ENCODE results near the gene KRT14. TPM values are rescaled to one million over a fixed set of nuclear protein-coding genes. Genes with fewer than 3 reads are reported as not detected.

The KRT14 gene
- total RNA-seq, 2 donors from 2014 or later, result 2.3 TPM; not detected in 1

DNA sequence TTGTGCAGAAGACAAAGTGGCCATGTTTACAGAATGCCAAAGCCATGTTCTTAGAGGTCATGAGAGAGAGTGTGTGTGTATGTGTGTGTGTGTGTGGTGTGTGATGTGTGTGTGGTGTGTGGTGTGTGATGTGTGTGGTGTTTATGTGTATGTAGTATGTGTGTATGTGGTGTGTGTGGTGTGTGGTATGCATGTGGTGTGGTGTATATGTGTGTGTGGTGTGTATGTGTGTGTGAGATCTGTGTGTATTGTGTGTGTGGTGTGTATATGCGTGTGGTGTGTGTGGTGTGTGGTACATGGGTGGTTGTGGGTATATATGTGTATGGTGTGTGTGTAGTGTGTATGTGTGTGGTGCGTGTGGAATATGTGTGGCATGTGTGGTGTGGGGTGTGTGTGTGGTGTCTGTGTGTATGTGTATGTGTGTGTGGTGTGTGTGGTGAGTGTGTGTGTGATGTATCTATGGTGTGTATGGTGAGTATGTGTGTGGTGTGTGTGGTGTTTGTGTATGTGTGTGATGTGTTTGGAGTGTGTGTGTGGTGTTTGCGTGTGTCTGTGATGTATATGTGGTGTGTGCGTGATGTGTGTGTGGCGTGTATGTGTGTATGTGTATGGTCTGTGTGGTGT, 45.9 kb upstream of the KRT14 start:
- Histone ChIP-seq H3K9me3 (no peaks in the 10 kb centered on the region), H3K4me3 (no peak overlapping the region), H3K4me1 (peaks cover 14% of the 10 kb centered on the region), H3K36me3 (replicated peaks in 1 of 2; ENCODE audit: insufficient read depth in 1 of 2, low read depth in 2 of 2) (no peaks in the 10 kb centered on the region), H3K27me3 (no peaks in the 10 kb centered on the region), H3K27ac (no peak overlapping the region)
- TF ChIP-seq POLR2A (IDR thresholded peaks at IDR 0.05) (no peak), CTCF (IDR thresholded peaks at IDR 0.05) (no peak)
- intact Hi-C loops (cut with DNase I), result no loop called here
- WGBS, 2 donors, result 57 to 64% methylated on average over 5 of the region's 5 CpGs
- ATAC-seq (no peak), DNase-seq (no peak)

GRCh38 chr17:41631898-41632285, 45.2 kb upstream of the KRT14 start:
- Histone ChIP-seq H3K36me3 (replicated peaks in 1 of 2; ENCODE audit: insufficient read depth in 1 of 2, low read depth in 2 of 2) (no peaks in the 10 kb centered on the region), H3K4me1 (peaks cover 14% of the 10 kb centered on the region), H3K9me3 (no peaks in the 10 kb centered on the region), H3K27ac (no peak overlapping the region), H3K4me3 (no peak overlapping the region), H3K27me3 (no peaks in the 10 kb centered on the region)
- intact Hi-C loops (cut with DNase I), result no loop called here
- DNase-seq (no peak), ATAC-seq (no peak)
- 81 to 87% methylated on average over 4 to 15 of the region's 15 CpGs for WGBS, 2 donors
- no peak for TF ChIP-seq POLR2A (IDR thresholded peaks at IDR 0.05)
- TF ChIP-seq CTCF (IDR thresholded peaks at IDR 0.05), result no peak

GRCh38 chr17:41631025-41631897, 44.6 kb upstream of the KRT14 start:
- Histone ChIP-seq H3K27ac (no peak overlapping the region), H3K27me3 (no peaks in the 10 kb centered on the region), H3K4me3 (no peak overlapping the region), H3K9me3 (no peaks in the 10 kb centered on the region), H3K36me3 (replicated peaks in 1 of 2; ENCODE audit: insufficient read depth in 1 of 2, low read depth in 2 of 2) (no peaks in the 10 kb centered on the region), H3K4me1 (peaks cover 14% of the 10 kb centered on the region)
- no peak for ATAC-seq
- no peak for DNase-seq
- 60 to 74% methylated on average over 7 to 8 of the region's 8 CpGs for WGBS, 2 donors
- TF ChIP-seq POLR2A (IDR thresholded peaks at IDR 0.05) (no peak), CTCF (IDR thresholded peaks at IDR 0.05) (no peak)
- intact Hi-C loops (cut with DNase I), result no loop called here

DNA sequence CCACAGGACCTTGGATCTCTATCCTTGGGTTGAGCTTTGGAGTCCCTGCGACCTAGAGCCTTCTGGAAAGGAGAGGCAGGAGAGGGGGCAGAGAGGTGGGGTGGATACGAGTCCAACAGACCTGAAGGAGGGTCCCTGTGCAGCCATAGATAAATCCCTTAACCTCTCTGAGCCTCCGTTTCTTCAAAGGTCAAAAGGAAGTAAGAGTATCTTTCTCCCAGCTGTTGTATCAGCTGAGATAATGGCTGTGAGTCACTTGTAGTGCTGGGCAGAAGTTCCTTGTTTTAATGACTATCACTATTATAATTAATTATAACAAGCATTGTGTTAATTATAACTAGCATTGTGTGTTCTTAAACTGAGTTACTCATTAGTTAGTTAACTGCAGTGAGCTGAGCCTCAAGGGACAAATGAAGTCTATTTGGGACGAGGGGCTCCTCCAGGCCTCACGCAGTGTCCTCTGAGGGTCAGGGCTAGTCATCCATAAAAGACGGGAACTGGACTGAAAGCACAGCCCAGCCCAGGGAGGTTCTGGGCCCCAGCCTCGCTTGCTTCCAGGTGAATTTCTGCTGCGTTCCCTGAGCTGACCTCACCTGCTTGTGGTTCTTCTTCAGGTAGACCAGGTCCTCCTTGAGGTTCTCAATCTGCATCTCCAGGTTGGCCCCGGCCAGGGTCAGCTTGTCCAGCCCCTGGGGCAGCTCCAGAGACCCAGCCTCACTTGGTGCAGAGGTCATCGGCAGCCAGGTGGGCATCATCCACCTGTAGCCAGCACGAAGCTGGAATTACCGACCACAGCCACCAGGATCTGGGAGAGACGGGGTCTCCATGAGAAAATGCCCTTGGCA, 43.4 kb upstream of the KRT14 start:
- peaks cover 6% of the 10 kb centered on the region for H3K4me1 ChIP-seq
- no peak overlapping the region for H3K27ac ChIP-seq
- TF ChIP-seq POLR2A (IDR thresholded peaks at IDR 0.05) (no peak), CTCF (IDR thresholded peaks at IDR 0.05) (no peak)
- no peak for DNase-seq
- no peaks in the 10 kb centered on the region for H3K36me3 ChIP-seq (replicated peaks in 1 of 2; ENCODE audit: insufficient read depth in 1 of 2, low read depth in 2 of 2)
- no peaks in the 10 kb centered on the region for H3K9me3 ChIP-seq
- no peak overlapping the region for H3K4me3 ChIP-seq
- 76 to 78% methylated on average over 13 of the region's 13 CpGs for WGBS, 2 donors
- H3K27me3 ChIP-seq, result no peaks in the 10 kb centered on the region
- intact Hi-C loops (cut with DNase I), result no loop called here
- ATAC-seq, result no peak

All from body of pancreas (tissue), 4 donors.